GM19240 (cell line): Measurements from ENCODE around the gene GASK1A.
"Not testable (repeated sequence)": the region's sequence is repeated elsewhere in the genome, so short reads cannot be mapped to it uniquely, and the experiment has no call there.

Experiments used
- DNase-seq: peaks from one replicate; pipeline ENCODE4 v3.0.0; 2011; ENCODE audit warnings: low spot score; ENCODE audit not compliant: insufficient read length

The GASK1A gene

DNA sequence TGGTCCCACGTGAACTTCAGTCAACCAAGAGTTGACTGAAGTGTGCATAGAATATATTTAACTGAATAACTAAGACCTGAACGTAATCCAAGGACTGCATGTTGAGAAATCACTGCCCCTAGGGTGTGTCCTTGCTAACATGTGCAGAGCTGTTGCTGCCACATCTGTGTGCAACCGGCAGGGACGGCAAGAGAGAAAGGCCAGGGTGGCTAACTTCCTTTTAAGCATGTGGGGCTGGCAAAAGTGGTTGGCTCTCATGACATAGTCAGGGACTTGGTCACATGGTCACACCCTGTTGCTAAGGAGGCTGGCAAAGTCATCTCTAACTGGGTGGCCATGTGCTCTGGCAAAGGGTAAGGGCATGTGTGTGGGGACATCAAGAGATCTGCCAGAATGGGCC lies 52.4 kb downstream of the GASK1A start:
- no peak for DNase-seq

DNA sequence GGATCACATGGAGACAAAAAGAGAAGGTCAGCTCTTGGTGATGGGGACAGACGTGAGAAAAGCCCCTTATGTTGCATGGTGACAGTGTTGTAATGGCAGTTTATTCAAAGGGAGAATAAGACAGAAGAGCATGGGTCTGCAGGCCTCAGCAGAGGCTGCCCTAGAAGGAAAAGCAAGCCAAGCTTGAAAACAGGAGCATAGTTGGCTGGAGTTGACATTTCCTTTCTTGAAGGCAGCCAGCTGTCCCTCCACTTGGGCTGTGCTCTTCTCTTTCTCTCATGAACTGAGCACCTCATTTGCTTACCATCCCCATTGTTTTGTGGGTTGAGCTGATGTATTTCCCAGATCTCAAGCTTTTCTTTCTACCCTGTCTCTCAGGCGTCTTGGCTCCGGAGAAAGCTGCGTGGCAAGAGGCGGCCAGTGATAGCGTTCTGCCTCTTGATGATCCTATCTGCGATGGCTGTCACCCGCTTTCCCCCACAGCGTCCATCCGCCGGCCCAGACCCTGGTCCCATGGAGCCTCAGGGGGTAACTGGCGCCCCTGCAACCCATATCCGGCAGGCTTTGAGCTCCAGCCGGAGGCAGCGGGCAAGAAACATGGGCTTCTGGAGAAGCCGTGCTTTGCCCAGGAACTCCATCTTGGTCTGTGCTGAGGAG lies 52.9 kb downstream of the GASK1A start:
- DNase-seq = no peak

DNA sequence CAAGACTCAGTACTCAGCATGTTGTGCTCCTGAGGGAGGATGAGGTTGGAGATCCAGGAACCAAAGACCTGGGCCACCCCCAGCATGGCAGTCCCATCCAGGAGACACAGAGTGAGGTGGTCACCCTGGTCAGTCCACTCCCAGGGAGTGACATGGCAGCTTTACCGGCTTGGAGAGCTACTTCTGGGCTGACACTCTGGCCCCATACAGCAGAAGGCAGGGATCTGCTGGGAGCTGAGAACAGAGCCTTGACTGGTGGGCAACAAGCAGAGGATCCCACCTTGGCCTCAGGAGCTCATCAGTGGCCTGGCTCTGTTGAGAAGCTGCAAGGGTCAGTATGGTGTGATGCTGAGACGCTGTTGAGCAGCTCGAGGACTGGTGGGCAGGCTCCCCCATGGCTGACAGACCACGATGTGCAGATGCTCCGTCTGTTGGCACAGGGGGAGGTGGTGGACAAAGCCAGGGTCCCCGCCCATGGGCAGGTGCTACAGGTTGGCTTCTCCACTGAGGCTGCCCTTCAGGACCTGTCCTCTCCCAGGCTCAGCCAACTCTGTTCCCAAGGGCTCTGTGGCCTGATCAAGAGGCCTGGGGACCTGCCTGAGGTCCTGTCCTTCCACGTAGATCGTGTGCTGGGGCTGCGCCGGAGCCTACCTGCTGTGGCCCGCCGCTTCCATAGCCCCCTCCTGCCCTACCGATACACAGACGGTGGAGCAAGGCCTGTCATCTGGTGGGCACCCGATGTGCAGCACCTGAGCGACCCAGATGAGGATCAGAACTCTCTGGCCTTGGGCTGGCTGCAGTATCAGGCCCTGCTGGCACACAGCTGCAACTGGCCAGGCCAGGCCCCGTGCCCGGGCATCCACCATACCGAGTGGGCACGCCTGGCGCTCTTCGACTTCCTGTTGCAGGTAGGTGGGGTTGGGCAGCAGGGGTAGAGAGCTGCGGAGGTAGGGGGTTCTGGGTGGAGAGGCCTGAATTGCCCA lies 53.8 kb downstream of the GASK1A start:
- no peak for DNase-seq

DNA sequence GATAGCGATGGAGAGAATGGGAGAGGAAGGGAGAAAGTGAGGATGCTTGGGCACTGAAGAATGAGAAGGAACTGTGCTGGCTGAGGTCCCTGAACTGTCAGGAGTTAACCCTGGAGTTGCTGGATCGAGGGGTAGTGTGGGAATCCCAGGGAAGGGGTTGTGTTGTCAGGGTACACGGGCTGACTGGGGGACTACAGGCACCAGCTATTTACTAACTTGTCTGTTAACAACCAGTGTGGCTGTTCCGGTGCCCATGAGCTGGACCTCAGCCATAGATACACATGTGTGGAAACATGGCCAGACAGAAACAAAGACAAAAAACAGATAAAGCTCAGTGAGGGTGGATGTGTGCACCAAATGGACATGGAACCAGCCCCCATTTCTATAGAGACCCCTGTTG lies 55.1 kb downstream of the GASK1A start:
- DNase-seq = no peak

DNA sequence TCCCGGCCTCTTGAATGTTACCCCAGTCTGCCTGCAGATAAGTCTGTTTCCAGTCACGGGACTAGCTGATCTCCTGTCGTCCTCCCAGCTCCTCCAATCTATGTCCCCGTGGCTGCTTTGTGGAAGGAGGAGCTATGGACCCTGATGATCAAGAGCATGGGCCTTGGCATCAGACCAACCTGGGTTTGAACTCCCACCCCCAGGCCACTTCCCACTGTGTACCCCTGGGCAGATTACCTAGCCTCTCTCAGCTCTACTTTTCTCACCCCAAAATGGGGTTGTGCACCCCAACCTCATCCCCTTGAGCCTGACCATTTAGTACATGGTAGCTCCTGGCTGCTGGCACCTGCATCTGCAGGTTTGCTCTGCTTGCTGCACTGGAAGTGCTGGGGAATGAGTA lies 55.8 kb downstream of the GASK1A start:
- no peak for DNase-seq

DNA sequence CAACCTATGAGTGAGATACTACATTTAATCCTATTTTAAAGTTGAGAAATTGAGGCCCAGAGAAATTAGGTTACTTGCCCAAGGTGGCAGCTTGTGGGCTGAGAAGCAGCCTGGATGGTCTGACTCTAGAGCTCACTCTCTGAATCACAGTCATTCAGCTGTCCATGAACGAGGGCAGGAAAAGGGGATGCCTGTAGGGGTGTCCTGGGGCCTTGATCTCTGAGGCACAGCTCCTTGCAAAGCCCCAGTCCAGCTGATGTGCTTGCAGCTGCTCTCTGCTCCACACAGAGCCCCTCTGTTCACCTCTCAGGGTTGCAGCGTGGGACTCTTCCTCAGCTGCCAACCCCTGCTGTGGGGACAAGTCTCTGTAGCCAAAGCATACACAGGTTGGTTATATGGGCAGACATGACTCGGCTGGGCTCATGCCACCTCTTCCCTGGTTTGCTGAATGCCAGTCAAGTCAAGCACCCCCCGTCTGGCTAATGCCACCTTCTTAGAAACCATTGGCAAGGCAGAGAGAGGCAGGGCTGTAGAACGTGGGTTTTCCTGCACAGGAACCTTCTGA lies 56.8 kb downstream of the GASK1A start:
- no peak for DNase-seq

DNA sequence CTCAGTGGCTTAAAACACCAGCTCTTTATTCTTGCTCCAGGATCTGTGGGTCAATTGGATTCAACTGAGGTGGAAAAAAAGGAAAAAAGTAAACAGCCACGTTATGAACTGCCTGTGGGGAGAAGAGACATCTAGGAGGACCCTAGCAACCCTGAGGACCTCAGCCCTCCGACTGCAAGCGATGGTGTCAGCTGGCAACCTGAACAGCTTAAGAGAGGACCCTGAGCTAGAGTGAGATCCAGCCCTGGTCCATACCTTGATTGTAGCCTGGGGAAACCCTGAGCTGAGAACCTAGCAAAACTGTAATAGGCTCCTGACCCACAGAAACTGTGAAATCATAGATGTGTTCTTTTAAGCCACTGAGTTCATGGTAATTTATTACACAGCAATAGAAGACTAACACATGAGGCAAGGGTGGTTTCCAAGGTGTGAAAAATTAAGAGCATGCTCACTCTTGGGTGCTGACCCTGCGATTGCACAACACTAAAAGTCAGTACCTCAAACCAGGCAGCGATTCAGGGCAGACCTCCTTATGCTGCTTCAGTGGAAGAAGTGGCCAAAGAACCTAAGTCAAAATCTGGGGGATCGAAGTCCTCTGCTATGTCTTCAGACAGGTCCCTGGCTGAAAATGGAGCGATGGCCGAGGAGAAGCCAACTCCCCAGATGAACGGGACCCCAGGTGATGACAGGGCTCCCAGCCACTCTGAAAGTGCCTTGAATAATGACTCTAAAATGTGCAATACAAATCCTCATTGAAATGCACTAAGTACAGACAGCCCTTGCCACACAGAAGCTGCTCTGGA lies 57.7 kb downstream of the GASK1A start:
- no peak for DNase-seq

DNA sequence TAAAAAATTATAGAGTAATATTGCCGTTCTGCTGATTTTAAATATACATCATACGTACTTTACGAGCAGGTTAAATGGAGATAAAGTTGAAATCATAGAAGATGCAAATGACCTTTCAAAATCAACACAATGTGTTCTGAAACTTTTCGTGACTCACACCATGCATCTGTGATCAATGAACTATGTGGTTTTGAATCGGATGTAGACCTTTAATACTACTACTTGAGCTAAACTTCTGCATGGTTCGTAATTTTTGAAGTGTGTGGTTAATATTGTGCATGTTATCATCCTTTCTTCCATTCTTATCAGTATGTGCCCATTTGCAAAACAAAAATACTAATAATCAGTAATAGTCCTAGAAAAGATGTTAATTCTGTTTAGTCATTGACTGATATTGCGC lies 58.9 kb downstream of the GASK1A start:
- DNase-seq = no peak

DNA sequence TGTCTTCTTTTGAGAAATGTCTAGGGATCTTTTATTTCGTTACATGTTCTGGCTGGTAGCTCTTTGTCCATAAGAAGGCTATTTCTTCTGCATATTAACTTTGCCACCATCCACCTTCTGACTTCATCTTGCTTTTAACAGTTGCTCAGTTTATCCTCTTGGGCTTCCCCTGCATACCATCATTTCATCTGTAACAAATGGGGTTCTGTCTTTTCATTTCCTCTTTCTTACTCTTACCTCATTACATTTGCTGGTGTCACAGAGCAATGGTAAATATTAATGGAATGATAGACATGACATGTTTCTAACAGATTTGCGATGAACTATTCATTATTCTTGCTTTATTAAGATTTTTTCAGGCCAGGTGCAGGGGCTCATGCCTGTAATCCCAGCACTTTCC lies 62.4 kb downstream of the GASK1A start:
- DNase-seq = no peak

DNA sequence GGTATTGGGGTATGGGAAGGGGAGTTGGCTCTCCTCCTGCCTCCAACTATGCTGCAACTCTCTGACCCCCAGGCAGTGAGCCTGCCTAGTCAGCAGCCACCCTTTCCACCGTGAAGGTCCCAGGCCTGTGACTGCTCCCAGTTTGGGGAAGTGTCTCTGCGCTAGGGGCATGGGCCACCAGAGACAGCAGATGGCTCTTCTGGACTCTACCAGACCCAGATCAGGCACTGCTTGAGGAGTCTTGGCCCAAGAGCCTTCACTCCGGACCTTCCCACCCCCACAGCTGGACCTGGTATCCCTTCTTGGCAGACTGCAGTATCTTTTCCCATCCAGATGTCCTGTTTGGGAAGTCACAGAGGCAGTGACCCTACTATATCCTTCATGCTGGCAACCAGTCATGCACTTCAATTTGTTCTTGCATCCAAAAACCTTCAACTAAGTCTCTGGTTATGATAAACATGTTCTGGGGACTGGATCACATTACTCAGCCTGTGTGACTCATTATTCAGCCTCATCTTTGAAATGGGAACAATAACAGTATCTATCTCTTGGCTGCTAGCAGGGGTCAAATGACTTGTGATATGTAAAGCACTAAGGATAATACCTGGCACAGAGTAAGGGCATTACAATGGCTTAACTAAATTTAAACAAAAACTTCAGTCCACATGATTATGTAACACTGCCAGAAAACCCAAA lies 64.1 kb downstream of the GASK1A start:
- DNase-seq = no peak

DNA sequence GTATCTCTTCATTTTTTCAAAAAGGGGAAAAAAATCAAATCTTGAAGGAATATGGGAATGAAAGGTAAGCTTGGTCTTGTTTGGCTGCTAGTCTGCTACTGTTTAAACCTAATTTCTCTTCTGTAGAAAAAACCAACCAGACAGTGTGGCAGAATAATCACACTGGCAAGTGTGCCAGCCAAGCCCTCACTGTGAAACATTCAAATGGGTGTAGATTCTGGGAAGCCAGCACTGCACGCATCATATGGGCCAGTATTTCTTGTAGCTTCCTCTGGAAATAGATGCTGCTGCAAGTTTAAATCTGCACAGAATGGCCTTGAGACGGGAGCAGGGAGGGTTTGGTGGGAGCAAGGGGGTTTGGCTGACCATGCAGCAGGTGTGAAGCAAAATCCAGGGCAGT lies 64.7 kb downstream of the GASK1A start:
- DNase-seq = no peak

DNA sequence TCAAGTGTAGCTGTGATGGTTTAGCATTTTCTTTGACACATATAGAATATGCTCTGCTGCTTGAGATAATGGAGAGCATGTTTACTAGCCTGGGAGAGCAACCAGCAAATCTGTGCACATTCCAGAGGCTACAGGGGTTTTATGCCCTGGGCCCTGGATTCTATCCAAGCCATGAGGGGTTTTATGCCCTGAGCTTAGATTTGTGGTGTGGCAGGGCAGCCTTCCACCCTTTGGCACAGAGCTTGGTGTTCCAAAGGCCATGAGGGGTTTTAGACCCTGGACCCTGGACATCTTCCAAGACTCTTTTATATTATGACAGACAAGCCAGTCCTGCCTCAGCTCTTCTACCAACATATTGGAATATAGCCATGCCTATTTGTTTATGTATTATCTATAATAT lies 66.0 kb downstream of the GASK1A start:
- not testable (repeated sequence) for DNase-seq

DNA sequence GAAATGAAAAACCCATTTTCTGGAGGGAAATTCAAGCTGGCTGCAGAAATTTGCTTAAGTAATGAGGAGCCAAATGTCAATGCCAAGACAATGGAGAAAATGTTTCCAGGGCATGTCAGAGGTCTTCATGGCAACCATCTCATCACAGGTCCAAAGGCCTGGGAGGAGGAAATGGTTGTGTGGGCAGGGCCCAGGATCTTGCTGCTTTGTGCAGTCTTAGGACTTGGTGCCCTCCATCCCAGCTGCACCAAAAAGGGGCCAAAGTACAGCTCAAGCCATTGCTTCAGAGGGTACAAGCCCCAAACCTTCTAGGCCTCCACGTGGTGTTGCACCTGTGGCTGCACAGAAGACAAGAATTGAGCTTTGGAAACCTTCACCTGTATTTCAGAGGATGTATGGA lies 67.5 kb downstream of the GASK1A start:
- DNase-seq = no peak

DNA sequence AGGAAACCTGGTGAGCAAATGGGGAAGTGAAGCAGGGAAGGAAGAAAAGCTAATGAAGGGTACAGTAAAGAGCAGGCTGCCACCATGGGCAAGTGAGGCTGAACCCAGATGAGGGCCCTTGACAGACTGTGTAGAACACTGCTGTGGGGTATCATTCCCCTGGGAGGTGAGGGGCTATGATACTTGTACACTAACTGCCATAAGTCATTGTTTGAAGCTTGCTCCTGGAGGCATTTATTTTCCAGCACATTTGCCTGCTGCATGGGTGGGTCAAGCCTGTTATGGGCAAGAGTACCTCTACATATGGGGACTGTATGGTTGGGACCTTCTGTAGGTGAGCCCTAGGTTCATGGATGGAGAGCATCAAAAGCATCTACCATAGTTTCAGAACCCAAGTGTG lies 69.4 kb downstream of the GASK1A start:
- no peak for DNase-seq

DNA sequence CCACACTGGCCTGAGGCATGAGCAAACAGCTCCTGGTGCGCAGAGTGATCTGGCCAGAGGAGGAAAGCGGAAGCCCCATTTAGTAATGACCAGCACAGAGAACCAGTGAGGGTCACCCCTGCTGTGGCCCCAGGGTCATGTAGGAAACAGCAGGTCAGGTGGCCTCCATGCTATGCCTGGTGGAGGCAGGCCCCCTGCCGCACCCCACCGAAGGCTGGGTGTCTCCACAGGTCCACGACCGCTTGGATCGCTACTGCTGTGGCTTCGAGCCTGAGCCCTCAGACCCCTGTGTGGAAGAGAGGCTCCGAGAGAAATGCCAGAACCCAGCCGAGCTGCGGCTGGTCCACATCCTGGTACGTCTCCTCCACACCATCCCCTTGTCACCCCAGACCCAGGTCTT lies 74.2 kb downstream of the GASK1A start:
- DNase-seq = no peak

DNA sequence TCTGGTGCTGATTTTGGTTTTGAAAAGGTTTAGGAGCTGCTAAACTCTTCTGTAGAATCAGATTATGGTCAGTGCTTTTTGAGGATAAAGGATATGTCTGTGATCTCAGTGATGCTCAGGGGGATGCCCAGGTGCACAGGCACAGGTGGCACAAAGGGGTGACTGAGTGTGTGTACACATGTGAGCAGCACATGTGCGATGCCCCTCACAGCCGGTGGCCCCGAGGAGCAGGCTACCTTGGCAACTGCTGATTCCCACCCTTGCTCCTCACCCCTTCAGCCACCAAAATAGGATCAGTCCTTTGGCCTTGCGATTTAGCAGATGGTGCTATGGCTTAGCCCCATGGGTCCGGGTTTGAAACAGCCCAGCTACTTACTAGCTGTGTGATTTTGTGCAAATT lies 75.6 kb downstream of the GASK1A start:
- DNase-seq = no peak

DNA sequence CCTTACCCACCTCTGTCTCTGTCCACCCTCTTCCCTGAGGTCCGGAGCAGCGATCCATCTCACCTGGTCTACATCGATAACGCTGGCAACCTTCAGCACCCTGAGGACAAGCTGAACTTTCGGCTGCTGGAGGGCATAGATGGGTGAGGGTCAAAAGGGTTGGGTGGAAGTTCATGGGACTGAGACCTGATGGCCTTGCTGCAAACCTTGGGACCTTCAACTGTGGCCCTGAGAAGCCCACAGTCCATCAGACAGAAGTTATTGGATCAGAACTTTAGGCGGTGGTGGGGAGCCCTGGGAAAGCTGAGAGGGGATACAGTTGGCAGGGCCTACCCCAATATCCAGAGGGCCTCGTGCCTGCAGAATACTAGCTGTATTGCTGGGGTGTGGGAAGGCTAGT lies 76.3 kb downstream of the GASK1A start:
- DNase-seq = no peak

DNA sequence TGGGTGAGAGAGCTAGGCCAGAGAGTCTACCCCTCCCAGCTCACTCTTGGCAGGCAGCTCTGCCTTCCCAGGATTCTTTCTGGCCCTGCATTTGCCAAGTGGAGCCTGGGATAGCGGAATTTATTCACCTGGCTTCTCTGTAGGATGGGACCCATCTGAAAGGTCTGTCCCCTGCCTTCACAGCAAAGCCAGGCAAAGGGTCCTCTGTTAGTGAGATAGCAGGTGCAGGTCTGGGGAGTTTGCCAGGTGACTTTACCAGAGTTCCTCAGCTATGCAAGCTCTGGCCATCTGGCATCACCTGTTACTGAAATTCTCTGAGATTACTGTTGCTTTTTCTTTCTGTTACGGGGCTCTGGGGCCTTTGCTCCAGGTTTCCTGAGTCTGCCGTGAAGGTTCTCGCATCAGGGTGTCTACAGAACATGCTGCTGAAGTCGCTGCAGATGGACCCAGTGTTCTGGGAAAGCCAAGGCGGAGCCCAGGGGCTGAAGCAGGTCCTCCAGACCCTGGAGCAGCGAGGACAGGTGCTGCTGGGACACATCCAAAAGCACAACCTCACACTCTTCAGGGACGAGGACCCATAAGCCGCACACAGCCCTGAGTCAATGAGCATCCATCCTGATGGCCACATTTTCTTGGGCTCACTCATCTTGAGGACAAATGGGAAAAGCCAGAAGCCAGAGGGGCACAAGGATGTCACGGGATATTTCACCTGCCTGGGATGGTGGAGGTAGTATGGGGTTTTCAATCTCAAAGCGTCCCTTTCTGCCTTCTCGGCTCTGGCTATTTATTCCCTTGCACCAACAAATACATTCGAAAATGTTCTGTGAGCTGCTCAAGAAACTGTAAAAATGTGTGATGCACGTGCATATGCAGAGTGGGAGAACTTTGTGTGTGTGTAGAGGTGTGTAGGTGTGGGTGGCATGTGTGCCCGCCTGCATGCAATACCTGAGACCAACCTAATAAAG lies 77.0 kb downstream of the GASK1A start:
- no peak for DNase-seq

DNA sequence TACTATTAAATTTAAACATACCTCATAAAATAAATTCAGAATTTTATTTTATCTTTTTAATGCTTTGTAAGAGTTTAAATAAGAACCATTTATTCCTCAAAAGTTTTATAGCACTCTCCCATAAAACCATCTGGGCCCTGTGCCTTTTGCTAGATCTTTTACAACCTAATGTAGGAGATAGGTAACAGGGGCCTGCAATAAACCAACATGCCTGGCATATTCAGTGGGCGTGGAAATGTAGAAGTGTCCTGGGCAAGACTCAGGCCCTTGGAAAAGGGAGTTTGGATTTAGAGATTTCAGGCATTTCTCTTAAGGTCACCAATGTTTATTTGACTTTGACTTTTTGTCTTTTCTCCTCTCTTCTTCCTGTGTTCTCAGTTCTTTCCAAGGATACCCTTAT lies 80.3 kb downstream of the GASK1A start:
- DNase-seq = no peak
